ENCODE results near the gene CT47A1. TPM values are rescaled to one million over a fixed set of nuclear protein-coding genes. Genes with fewer than 3 reads are reported as not detected.

CT47A1 gene
- polyA plus RNA-seq, 1 donor from 2014 or later, result not detected

Other genes starting within 250 kb of the CT47A1 start
- gene CT47B1, start 109.9 kb downstream of the CT47A1 start, polyA plus RNA-seq, result not detected
- not detected for gene CT47A11, start 48.6 kb downstream of the CT47A1 start, polyA plus RNA-seq
- gene CT47A10, start 43.7 kb downstream of the CT47A1 start, polyA plus RNA-seq, result not detected
- not detected for gene CT47A9, start 38.9 kb downstream of the CT47A1 start, polyA plus RNA-seq
- not detected for gene CT47A8, start 34.0 kb downstream of the CT47A1 start, polyA plus RNA-seq
- not detected for gene CT47A7, start 29.2 kb downstream of the CT47A1 start, polyA plus RNA-seq
- not detected for gene CT47A6, start 24.3 kb downstream of the CT47A1 start, polyA plus RNA-seq
- gene CT47A5, start 19.4 kb downstream of the CT47A1 start, polyA plus RNA-seq, result not detected
- not detected for gene CT47A4, start 14.6 kb downstream of the CT47A1 start, polyA plus RNA-seq
- not detected for gene CT47A3, start 9.7 kb downstream of the CT47A1 start, polyA plus RNA-seq
- gene CT47A2, start 4.8 kb downstream of the CT47A1 start, polyA plus RNA-seq, result not detected
- 0.20 TPM for gene GLUD2, start 61.9 kb upstream of the CT47A1 start, polyA plus RNA-seq

Data from IgD-negative memory B cell (primary cell).